Cardiac muscle cell (in vitro differentiated cells and primary cell): ENCODE data around the gene MBD1. TPM values are rescaled to one million over a fixed set of nuclear protein-coding genes. Genes with fewer than 3 reads are reported as not detected.

Experiments used
- DNase-seq, 2 donors: peaks; one replicate each; pipeline versions ENCODE4 v3.0.0 to v3.0.0-alpha.2; 2010 to 2017; ENCODE audit warnings: low read depth in 1 of 2, low spot score in 1 of 2
- H3K27ac ChIP-seq: fragments of 200-600 bp; sonication (generic); 2 replicates; pipeline ENCODE4 v1.5.1; 2016
- H3K27me3 ChIP-seq: fragments of 200-600 bp; sonication (generic); 2 replicates; pipeline ENCODE4 v1.6.0; 2016; ENCODE audit warnings: control low read depth
- H3K36me3 ChIP-seq: fragments of 200-600 bp; sonication (generic); 2 replicates; pipeline ENCODE4 v1.5.1; 2016; ENCODE audit warnings: control low read depth
- H3K4me1 ChIP-seq: fragments of 200-600 bp; sonication (generic); 2 replicates; pipeline ENCODE4 v1.8.1; 2017; ENCODE audit warnings: low read depth, mild to moderate bottlenecking, mixed run types
- H3K4me3 ChIP-seq: fragments of 200-600 bp; sonication (generic); 2 replicates; pipeline ENCODE4 v1.5.1; 2016; ENCODE audit warnings: mild to moderate bottlenecking
- H3K9me3 ChIP-seq: fragments of 200-600 bp; sonication (generic); 2 replicates; pipeline ENCODE4 v1.5.1; 2017; ENCODE audit warnings: low read depth, mild to moderate bottlenecking, control low read depth
- polyA plus RNA-seq: library from polyadenylated mRNA; unstranded; fragments of >200 nt; fragmentation: Nextera tagmentation; extraction: Ambion mirVana; gene quantifications from 2 replicates; pipeline ENCODE4 v1.2.1, GENCODE V29; 2016
- total RNA-seq: library from RNA; depleted of rRNA; stranded (reverse); fragments of >200 nt; gene quantifications from 2 replicates; pipeline ENCODE4 v1.2.3, GENCODE V29; 2016
- TF ChIP-seq, protein P1 (sequence below): IDR thresholded peaks from 2 replicates; pipeline ENCODE4 v1.5.1; 2012; ENCODE audit warnings: low read depth, mild to moderate bottlenecking, low read length

MBD1 gene
- total and polyA plus RNA-seq, 2 experiments from 2014 or later, result 78.9 to 167 TPM

DNA sequence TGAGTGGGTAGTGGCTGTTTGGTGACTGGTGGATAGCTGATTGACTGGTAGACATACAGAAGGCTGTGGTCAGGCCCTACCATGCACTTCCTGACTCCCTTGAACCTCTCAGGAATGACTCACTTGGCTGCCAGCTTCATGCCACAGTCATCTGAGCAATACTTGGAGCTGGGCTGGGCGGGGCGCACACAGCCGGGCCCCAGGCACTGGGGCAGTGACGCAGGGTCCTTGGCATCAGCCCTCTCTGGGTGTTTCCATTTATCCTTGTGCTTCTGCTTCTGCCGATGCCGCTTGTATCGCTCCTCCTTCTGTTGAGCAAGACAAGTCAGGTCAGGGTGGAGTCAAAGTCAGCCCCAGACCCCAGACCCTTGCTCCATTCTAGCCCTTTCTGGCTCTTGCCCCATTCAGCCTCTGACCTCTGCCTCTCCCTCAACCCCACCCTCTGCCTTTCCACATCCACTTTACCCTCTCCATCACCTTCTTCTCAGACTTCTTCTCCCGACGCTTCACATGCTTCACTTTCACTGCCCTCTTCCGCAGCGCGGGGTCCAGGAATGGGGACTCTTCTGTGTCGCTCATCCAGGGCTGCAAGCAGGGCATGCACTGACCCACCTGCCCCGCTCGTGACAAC lies 3.0 kb upstream of the MBD1 start:
- H3K4me3 ChIP-seq, result no peak overlapping the region
- H3K4me1 ChIP-seq, result no peaks in the 10 kb centered on the region
- H3K9me3 ChIP-seq, result no peaks in the 10 kb centered on the region
- TF ChIP-seq, protein P1, sequence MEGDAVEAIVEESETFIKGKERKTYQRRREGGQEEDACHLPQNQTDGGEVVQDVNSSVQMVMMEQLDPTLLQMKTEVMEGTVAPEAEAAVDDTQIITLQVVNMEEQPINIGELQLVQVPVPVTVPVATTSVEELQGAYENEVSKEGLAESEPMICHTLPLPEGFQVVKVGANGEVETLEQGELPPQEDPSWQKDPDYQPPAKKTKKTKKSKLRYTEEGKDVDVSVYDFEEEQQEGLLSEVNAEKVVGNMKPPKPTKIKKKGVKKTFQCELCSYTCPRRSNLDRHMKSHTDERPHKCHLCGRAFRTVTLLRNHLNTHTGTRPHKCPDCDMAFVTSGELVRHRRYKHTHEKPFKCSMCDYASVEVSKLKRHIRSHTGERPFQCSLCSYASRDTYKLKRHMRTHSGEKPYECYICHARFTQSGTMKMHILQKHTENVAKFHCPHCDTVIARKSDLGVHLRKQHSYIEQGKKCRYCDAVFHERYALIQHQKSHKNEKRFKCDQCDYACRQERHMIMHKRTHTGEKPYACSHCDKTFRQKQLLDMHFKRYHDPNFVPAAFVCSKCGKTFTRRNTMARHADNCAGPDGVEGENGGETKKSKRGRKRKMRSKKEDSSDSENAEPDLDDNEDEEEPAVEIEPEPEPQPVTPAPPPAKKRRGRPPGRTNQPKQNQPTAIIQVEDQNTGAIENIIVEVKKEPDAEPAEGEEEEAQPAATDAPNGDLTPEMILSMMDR, result no peak
- H3K27ac ChIP-seq, result no peak overlapping the region
- H3K36me3 ChIP-seq, result peaks cover 8% of the 10 kb centered on the region
- H3K27me3 ChIP-seq, result no peaks in the 10 kb centered on the region
- DNase-seq, result no peak

DNA sequence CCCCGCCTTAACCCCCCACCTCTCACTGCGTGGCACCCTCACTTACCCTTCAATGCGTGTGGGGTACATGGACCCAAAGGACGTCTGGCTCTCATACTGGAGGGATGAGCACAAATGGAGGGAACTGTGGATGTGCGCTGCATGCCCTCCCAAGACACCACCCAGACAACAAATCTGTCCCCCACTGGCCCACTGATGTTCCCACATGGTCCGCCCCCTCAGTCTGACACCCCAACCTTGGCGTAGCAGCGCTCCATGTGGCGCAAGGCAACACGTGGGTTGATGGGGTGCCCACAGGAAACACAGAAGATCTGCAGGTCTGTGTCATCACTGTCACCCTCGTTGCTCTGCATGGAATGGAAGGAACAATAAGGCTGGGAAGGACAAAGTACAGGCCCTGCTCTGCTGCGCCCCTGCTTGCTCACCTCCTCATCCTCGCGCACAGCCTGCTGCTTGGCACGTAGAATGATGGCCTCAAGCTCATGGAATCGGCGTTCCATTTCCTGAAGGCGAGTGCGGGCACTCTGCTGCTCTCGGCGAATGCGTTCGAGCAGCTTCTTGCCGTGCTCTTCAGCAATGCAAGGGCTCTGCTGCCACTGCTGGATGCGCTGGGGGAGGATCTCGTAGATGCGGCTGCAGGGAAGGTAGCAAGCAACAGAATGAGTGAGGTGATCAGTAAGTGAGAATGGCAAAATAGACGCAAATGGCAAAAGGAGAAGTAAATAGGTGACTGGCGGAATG lies 2.3 kb upstream of the MBD1 start:
- no peak for DNase-seq
- H3K36me3 ChIP-seq, result peaks cover 15% of the 10 kb centered on the region
- TF ChIP-seq, protein P1, result no peak

DNA sequence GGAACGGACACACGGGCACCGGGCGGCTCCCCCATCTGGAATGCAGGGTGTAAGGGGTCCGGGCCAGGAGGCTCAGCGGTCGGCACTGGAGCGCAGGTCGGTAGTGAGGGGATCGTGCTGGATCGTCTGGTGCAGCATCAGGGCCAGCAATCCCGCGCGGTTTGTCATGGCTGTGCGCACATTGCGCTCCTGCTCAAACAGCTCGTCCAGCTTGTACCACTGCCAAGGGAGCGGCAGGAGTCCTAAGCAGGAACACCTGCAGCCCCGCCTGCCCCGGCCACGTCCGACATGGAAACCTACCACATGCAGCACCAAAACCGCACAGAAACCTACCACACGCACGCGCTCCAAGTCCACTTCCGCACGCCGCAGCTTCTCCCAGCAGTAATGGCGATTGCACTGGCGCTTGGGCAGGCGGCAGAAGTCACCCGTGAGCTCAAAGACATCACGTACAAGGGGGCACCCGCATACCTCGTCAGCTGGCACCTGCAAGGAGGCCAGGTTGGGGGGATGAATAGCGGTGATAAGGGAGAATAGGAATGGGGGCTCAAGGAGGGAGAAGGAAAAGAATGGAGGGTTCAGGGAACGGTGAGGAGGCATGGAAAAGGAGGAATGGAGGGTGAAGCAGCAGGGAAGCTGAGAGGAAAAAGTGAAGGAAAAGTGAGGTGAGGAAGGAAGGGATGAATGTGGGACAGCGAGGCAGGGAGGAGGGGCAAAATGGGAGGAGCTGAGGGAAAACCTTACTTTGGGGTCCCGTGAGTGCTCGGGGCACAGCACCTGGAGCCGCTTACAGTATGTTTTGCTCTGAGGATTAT lies 1.4 kb upstream of the MBD1 start:
- peaks cover 22% of the 10 kb centered on the region for H3K36me3 ChIP-seq
- no peaks in the 10 kb centered on the region for H3K9me3 ChIP-seq
- no peak overlapping the region for H3K27ac ChIP-seq
- no peak for DNase-seq
- no peaks in the 10 kb centered on the region for H3K27me3 ChIP-seq
- H3K4me3 ChIP-seq, result no peak overlapping the region
- TF ChIP-seq, protein P1, result no peak
- H3K4me1 ChIP-seq, result no peaks in the 10 kb centered on the region

More for the DNA sequence above, 2.3 kb upstream of the MBD1 start:
- Histone ChIP-seq H3K27ac (no peak overlapping the region), H3K4me1 (no peaks in the 10 kb centered on the region), H3K4me3 (no peak overlapping the region), H3K27me3 (no peaks in the 10 kb centered on the region), H3K9me3 (no peaks in the 10 kb centered on the region)

DNA sequence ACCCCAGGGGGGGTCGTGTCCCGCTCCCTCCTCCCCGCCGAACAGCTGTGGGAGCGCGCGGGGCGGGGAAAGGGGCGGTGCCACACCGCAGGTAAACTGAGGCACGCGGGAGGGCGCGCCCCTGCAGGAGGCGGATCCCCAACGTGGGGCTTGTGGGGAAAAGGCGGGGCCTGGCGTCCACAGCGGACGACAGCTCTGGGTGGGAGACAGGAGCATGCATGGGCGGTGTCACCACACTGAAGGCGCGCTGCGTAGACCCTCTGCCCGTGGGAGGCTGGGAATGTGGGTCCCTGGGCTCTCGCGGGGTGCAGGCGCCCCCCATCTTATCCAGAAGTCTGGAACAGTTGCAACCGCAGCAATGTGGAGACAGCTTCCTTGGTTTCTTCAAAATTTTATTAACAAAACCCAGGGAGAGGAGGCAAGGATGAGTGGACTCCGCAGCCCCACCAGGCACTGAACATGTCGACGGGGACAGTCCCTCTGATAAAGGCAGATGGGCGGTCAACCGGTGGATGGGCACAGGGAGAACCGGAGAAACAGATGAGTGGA lies 723 bp upstream of the MBD1 start:
- Histone ChIP-seq H3K4me3 (peak overlapping the region; percentile 43), H3K9me3 (no peaks in the 10 kb centered on the region), H3K27me3 (no peaks in the 10 kb centered on the region), H3K36me3 (peaks cover 27% of the 10 kb centered on the region), H3K27ac (peak overlapping the region; percentile 75), H3K4me1 (no peaks in the 10 kb centered on the region)
- TF ChIP-seq, protein P1, result no peak
- no peak for DNase-seq

GRCh38 chr18:50280707-50281294 lies 522 bp downstream of the MBD1 start:
- Histone ChIP-seq H3K36me3 (peaks cover 39% of the 10 kb centered on the region), H3K27ac (peak overlapping the region; percentile 86)

More at GRCh38 chr18:50280707-50281294, 522 bp downstream of the MBD1 start:
- no peaks in the 10 kb centered on the region for H3K9me3 ChIP-seq
- peak overlapping the region; percentile 43 for H3K4me3 ChIP-seq
- H3K4me1 ChIP-seq, result no peaks in the 10 kb centered on the region
- TF ChIP-seq, protein P1, result no peak
- H3K27me3 ChIP-seq, result no peaks in the 10 kb centered on the region
- no peak for DNase-seq
